HepG2 (cell line): ENCODE data around the gene PSMB10. TPM values are rescaled to one million over a fixed set of nuclear protein-coding genes. Genes with fewer than 3 reads are reported as not detected.

Source experiments
- AHR ChIP-seq: IDR thresholded peaks from 2 replicates; pipeline ENCODE4 v1.6.1; 2018; ENCODE audit warnings: missing genetic modification reagents, missing compliant biosample characterization
- ATM ChIP-seq: fragments of 450-650 bp; IDR thresholded peaks from 2 replicates; pipeline ENCODE4 v1.7.1; 2017; ENCODE audit warnings: mild to moderate bottlenecking, borderline replicate concordance
- CREM ChIP-seq, 2 experiments: sonication (generic) in 1 of 2; formaldehyde crosslinking in 1 of 2; IDR thresholded peaks; 2 replicates each; pipeline versions ENCODE4 v1.4.0 to v1.6.1; 2016 to 2020; ENCODE audit warnings: antibody characterized with exemption in 1 of 2, mild to moderate bottlenecking in 1 of 2, missing genetic modification reagents in 1 of 2
- HMGA1 ChIP-seq: sonication (generic); formaldehyde crosslinking; conservative IDR thresholded peaks from 2 replicates; pipeline ENCODE4 v1.4.0; 2020; ENCODE audit warnings: missing genetic modification reagents
- JARID2 ChIP-seq: sonication (generic); formaldehyde crosslinking; IDR thresholded peaks from 2 replicates; pipeline ENCODE4 v1.8.1; 2023; ENCODE audit warnings: missing genetic modification reagents, inconsistent platforms; ENCODE audit not compliant: insufficient replicate concordance
- MAF1 ChIP-seq: sonication (generic); formaldehyde crosslinking; IDR thresholded peaks from 2 replicates; pipeline ENCODE4 v1.5.0; 2020; ENCODE audit warnings: missing genetic modification reagents, borderline replicate concordance
- NPAS2 ChIP-seq: sonication (generic); formaldehyde crosslinking; IDR thresholded peaks from 2 replicates; pipeline ENCODE4 v1.8.0; 2022; ENCODE audit warnings: mild to moderate bottlenecking, missing genetic modification reagents, borderline replicate concordance
- RFX1 ChIP-seq: fragments of 450-650 bp; IDR thresholded peaks from 2 replicates; pipeline ENCODE4 v1.6.1; 2017
- SMAD3 ChIP-seq: sonication (generic); formaldehyde crosslinking; IDR thresholded peaks from 2 replicates; pipeline ENCODE4 v1.4.0; 2020; ENCODE audit warnings: missing genetic modification reagents
- TAF1 ChIP-seq: sonication (generic); formaldehyde crosslinking; IDR thresholded peaks from 2 replicates; pipeline ENCODE4 v1.4.0; 2020; ENCODE audit warnings: missing genetic modification reagents
- ZFP36L1 ChIP-seq: sonication (generic); formaldehyde crosslinking; IDR thresholded peaks from 2 replicates; pipeline ENCODE4 v1.8.0; 2022; ENCODE audit warnings: mild to moderate bottlenecking, missing genetic modification reagents, moderate library complexity
- ZNF34 ChIP-seq: sonication (generic); formaldehyde crosslinking; IDR thresholded peaks from 2 replicates; pipeline ENCODE4 v1.4.0; 2020; ENCODE audit warnings: mild to moderate bottlenecking, missing genetic modification reagents, borderline replicate concordance
- ZNF354B ChIP-seq: sonication (generic); formaldehyde crosslinking; IDR thresholded peaks from 2 replicates; pipeline ENCODE4 v1.8.0; 2022; ENCODE audit warnings: mild to moderate bottlenecking, missing genetic modification reagents
- ZNF44 ChIP-seq: sonication (generic); formaldehyde crosslinking; IDR thresholded peaks from 2 replicates; pipeline ENCODE4 v1.5.1; 2020; ENCODE audit warnings: mild to moderate bottlenecking, missing genetic modification reagents
- ZNF451 ChIP-seq: sonication (generic); formaldehyde crosslinking; IDR thresholded peaks from 2 replicates; pipeline ENCODE4 v1.5.0; 2020; ENCODE audit warnings: mild to moderate bottlenecking, missing genetic modification reagents
- ZSCAN21 ChIP-seq: sonication (generic); formaldehyde crosslinking; IDR thresholded peaks from 2 replicates; pipeline ENCODE4 v1.8.0; 2022; ENCODE audit warnings: mild to moderate bottlenecking, missing genetic modification reagents, moderate library complexity, borderline replicate concordance
- polyA plus RNA-seq, 8 experiments: library from polyadenylated mRNA; depleted of rRNA in 3 of 8; stranded (reverse) in 7 of 8; unstranded in 1 of 8; fragments of >200 nt; fragmentation: Illumina TruSeq in 4 of 8; extraction: Trizol in 4 of 8; gene quantifications; 2 replicates each; pipeline versions ENCODE4 v1.2.1 to v1.2.3, GENCODE V29; 2011 to 2016; ENCODE audit warnings: low read depth in 4 of 8, missing spikeins in 1 of 8, mixed read lengths in 1 of 8; ENCODE audit not compliant: insufficient read depth in 1 of 8
- total RNA-seq, 5 experiments: library from RNA; depleted of rRNA; stranded (reverse); fragments of >200 nt; fragmentation: Illumina TruSeq; extraction: Trizol; gene quantifications; 2 replicates each; pipeline ENCODE4 v1.2.3, GENCODE V29; 2016; ENCODE audit warnings: low read depth in 1 of 5
- TF ChIP-seq, protein P1 (sequence below): IDR thresholded peaks from 2 replicates; pipeline ENCODE4 v1.6.1; 2018; ENCODE audit warnings: missing genetic modification reagents, mild to moderate bottlenecking, missing compliant biosample characterization
- TF ChIP-seq, protein P2 (sequence below): sonication (generic); formaldehyde crosslinking; conservative IDR thresholded peaks from 2 replicates; pipeline ENCODE4 v1.4.0; 2020; ENCODE audit warnings: missing genetic modification reagents
- TF ChIP-seq, protein P3 (sequence below): sonication (generic); formaldehyde crosslinking; IDR thresholded peaks from 2 replicates; pipeline ENCODE4 v1.5.0; 2020; ENCODE audit warnings: missing genetic modification reagents
- TF ChIP-seq, protein P4 (sequence below): sonication (generic); formaldehyde crosslinking; IDR thresholded peaks from 2 replicates; pipeline ENCODE4 v1.5.0; 2020; ENCODE audit warnings: missing genetic modification reagents

The PSMB10 gene
- total and polyA plus RNA-seq, 2 of the 13 experiments (the other 11 are each of a cell fraction or from before 2014, with no cell fraction given), result 12.7 to 65.9 TPM

DNA sequence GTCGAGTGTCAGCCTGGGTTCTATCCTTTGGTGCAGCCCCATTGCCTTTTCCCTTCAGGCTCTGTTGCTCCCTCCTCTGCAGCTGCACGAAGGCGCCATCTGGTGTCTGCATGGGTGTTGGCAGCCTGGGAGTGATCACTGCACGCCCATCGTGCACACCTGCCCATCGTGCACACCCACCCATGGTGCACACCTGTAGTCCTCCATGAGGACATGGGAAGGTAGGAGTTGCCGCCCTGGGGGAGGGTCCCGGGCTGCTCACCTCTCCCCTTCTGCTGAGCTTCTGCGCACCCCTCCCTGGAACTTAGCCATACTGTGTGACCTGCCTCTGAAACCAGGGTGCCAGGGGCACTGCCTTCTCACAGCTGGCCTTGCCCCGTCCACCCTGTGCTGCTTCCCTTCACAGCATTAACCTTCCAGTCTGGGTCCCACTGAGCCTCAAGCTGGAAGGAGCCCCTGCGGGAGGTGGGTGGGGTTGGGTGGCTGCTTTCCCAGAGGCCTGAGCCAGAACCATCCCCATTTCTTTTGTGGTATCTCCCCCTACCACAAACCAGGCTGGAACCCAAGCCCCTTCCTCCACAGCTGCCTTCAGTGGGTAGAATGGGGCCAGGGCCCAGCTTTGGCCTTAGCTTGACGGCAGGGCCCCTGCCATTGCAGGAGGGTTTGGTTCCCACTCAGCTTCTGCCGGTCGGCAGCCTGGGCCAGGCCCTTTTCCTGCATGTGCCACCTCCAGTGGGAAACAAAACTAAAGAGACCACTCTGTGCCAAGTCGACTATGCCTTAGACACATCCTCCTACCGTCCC lies 7.9 kb downstream of the PSMB10 start (continued):
- TF ChIP-seq SMAD3 (CRISPR knock-in tag), result no peak
- TF ChIP-seq, protein P1, sequence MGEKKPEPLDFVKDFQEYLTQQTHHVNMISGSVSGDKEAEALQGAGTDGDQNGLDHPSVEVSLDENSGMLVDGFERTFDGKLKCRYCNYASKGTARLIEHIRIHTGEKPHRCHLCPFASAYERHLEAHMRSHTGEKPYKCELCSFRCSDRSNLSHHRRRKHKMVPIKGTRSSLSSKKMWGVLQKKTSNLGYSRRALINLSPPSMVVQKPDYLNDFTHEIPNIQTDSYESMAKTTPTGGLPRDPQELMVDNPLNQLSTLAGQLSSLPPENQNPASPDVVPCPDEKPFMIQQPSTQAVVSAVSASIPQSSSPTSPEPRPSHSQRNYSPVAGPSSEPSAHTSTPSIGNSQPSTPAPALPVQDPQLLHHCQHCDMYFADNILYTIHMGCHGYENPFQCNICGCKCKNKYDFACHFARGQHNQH (CRISPR knock-in tag), result no peak; the same call in 1 of the 2 replicates
- TF ChIP-seq RFX1, result no peak
- no peak for TF ChIP-seq ZNF44 (CRISPR knock-in tag)
- TF ChIP-seq AHR (CRISPR knock-in tag), result no peak
- TF ChIP-seq ZNF34 (CRISPR knock-in tag), result no peak
- no peak for TF ChIP-seq ATM
- no peak for TF ChIP-seq ZNF354B (CRISPR knock-in tag)
- no peak for TF ChIP-seq ZFP36L1 (CRISPR knock-in tag)
- no peak for TF ChIP-seq ZNF451 (CRISPR knock-in tag)
- TF ChIP-seq TAF1 (CRISPR knock-in tag), result no peak
- no peak for TF ChIP-seq NPAS2 (CRISPR knock-in tag)
- TF ChIP-seq MAF1, result no peak
- TF ChIP-seq HMGA1 (CRISPR knock-in tag), result no peak
- TF ChIP-seq, protein P2, sequence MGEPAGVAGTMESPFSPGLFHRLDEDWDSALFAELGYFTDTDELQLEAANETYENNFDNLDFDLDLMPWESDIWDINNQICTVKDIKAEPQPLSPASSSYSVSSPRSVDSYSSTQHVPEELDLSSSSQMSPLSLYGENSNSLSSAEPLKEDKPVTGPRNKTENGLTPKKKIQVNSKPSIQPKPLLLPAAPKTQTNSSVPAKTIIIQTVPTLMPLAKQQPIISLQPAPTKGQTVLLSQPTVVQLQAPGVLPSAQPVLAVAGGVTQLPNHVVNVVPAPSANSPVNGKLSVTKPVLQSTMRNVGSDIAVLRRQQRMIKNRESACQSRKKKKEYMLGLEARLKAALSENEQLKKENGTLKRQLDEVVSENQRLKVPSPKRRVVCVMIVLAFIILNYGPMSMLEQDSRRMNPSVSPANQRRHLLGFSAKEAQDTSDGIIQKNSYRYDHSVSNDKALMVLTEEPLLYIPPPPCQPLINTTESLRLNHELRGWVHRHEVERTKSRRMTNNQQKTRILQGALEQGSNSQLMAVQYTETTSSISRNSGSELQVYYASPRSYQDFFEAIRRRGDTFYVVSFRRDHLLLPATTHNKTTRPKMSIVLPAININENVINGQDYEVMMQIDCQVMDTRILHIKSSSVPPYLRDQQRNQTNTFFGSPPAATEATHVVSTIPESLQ (CRISPR knock-in tag), result no peak
- TF ChIP-seq CREM (IDR thresholded peaks at IDR 0.05), result no peak
- no peak for TF ChIP-seq CREM (CRISPR knock-in tag; IDR thresholded peaks at IDR 0.05)
- TF ChIP-seq, protein P3, sequence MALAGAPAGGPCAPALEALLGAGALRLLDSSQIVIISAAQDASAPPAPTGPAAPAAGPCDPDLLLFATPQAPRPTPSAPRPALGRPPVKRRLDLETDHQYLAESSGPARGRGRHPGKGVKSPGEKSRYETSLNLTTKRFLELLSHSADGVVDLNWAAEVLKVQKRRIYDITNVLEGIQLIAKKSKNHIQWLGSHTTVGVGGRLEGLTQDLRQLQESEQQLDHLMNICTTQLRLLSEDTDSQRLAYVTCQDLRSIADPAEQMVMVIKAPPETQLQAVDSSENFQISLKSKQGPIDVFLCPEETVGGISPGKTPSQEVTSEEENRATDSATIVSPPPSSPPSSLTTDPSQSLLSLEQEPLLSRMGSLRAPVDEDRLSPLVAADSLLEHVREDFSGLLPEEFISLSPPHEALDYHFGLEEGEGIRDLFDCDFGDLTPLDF (CRISPR knock-in tag), result no peak
- TF ChIP-seq, protein P4, sequence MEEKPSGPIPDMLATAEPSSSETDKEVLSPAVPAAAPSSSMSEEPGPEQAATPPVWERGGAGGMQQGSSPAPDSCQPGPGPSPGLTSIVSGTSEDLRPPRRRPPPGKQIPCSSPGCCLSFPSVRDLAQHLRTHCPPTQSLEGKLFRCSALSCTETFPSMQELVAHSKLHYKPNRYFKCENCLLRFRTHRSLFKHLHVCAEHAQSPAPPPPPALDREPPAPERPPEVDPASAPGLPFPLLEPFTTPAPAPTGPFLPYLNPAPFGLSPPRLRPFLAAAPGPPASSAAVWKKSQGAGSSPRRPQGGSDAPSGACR, result no peak
- no peak for TF ChIP-seq JARID2
- no peak for TF ChIP-seq ZSCAN21 (CRISPR knock-in tag)
